DOHH2 (cell line): Measurements from ENCODE around the gene CCDC8.

Experiments
- H3F3A ChIP-seq: fragments of 200-600 bp; sonication (generic), shearing (Covaris generic); 2 replicates; pipeline ENCODE4 v1.6.0; 2016; ENCODE audit warnings: antibody characterized with exemption, mild to moderate bottlenecking; ENCODE audit not compliant: control insufficient read depth, insufficient read depth
- H3K27ac ChIP-seq: fragments of 200-600 bp; sonication (generic); 2 replicates; pipeline ENCODE4 v1.5.1; 2014; ENCODE audit warnings: low read depth, mild to moderate bottlenecking, low read length, moderate library complexity
- H3K27me3 ChIP-seq: fragments of 200-600 bp; sonication (generic); 2 replicates; pipeline ENCODE4 v1.6.1; 2014; ENCODE audit warnings: mild to moderate bottlenecking, low read length, mixed read lengths; ENCODE audit not compliant: control insufficient read depth
- H3K36me3 ChIP-seq: fragments of 200-600 bp; sonication (generic); 2 replicates; pipeline ENCODE4 v1.6.1; 2014; ENCODE audit warnings: mild to moderate bottlenecking, low read length, moderate library complexity, mixed read lengths; ENCODE audit not compliant: control insufficient read depth
- H3K4me1 ChIP-seq: fragments of 200-600 bp; sonication (generic); 2 replicates; pipeline ENCODE4 v1.6.1; 2014; ENCODE audit warnings: mild to moderate bottlenecking, low read length, mixed read lengths; ENCODE audit not compliant: control insufficient read depth
- H3K4me2 ChIP-seq: fragments of 200-600 bp; sonication (generic); 2 replicates; pipeline ENCODE4 v1.6.0; 2014; ENCODE audit warnings: mild to moderate bottlenecking, low read length, moderate library complexity
- H3K4me3 ChIP-seq: fragments of 200-600 bp; sonication (generic); 2 replicates; pipeline ENCODE4 v1.5.1; 2014; ENCODE audit warnings: mild to moderate bottlenecking, low read length, mixed read lengths
- H3K79me2 ChIP-seq: fragments of 200-600 bp; sonication (generic); 2 replicates; pipeline ENCODE4 v1.6.1; 2014; ENCODE audit warnings: mild to moderate bottlenecking, low read length, mixed read lengths; ENCODE audit not compliant: control insufficient read depth
- H3K9me2 ChIP-seq: fragments of 200-600 bp; sonication (generic); replicated peaks from 2 replicates; pipeline ENCODE4 v1.6.1; 2014; ENCODE audit warnings: mild to moderate bottlenecking, low read length, mixed read lengths; ENCODE audit not compliant: control insufficient read depth
- H3K9me3 ChIP-seq: fragments of 200-600 bp; sonication (generic); 2 replicates; pipeline ENCODE4 v1.6.1; 2014; ENCODE audit warnings: antibody characterized with exemption, low read length, mixed read lengths; ENCODE audit not compliant: control insufficient read depth, insufficient read depth
- H4K20me1 ChIP-seq: fragments of 200-600 bp; sonication (generic); 2 replicates; pipeline ENCODE4 v1.6.0; 2014; ENCODE audit warnings: low read depth, mild to moderate bottlenecking, antibody characterized with exemption, low read length, moderate library complexity; ENCODE audit not compliant: control insufficient read depth, insufficient read depth
- EZH2phosphoT487 ChIP-seq: fragments of 200-600 bp; sonication (generic); IDR thresholded peaks from 2 replicates; pipeline ENCODE4 v1.6.1; 2017; ENCODE audit warnings: borderline replicate concordance, mild to moderate bottlenecking, antibody characterized with exemption, low read length, moderate library complexity, mixed read lengths
- TF ChIP-seq, protein P1 (sequence below): fragments of 200-600 bp; sonication (generic); IDR thresholded peaks from one replicate; pipeline ENCODE4 v1.5.1; 2014; ENCODE audit warnings: antibody characterized with exemption, mild to moderate bottlenecking, low read depth, low read length; ENCODE audit not compliant: poor library complexity, severe bottlenecking

The CCDC8 gene

DNA sequence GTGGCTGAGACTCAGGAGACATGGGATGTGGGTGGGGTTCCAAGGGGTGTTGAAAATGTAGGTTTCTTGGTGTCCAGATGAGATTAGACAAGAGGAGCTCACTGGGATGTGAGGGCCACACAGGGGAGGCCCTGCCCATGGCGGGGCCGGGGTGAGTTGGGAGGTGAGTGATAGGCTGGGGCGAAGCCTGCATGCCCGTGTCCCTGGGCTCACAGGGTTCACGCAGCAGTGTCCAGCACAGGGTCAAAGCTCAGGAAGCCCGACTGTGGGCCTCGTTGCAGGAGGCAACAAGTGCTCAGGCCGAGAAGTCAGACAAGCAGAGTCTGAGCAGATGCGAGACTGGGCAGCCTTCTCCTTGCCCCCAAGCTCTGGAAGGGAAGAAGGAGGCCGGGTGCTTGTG is 27.2 kb downstream of the CCDC8 start:
- Histone ChIP-seq H3K4me3 (no peak overlapping the region), H3K36me3 (peaks cover 89% of the 10 kb centered on the region), H3K27me3 (no peaks in the 10 kb centered on the region), H3K27ac (no peak overlapping the region), H3K79me2 (peaks cover 9% of the 10 kb centered on the region), H3K4me2 (no peak overlapping the region), H3F3A (no peaks in the 10 kb centered on the region), H4K20me1 (peaks cover 2% of the 10 kb centered on the region; the same call in 1 of the 2 replicates), H3K9me2 (no peaks in the 10 kb centered on the region), H3K9me3 (no peaks in the 10 kb centered on the region), H3K4me1 (no peaks in the 10 kb centered on the region)
- TF ChIP-seq, protein P1, sequence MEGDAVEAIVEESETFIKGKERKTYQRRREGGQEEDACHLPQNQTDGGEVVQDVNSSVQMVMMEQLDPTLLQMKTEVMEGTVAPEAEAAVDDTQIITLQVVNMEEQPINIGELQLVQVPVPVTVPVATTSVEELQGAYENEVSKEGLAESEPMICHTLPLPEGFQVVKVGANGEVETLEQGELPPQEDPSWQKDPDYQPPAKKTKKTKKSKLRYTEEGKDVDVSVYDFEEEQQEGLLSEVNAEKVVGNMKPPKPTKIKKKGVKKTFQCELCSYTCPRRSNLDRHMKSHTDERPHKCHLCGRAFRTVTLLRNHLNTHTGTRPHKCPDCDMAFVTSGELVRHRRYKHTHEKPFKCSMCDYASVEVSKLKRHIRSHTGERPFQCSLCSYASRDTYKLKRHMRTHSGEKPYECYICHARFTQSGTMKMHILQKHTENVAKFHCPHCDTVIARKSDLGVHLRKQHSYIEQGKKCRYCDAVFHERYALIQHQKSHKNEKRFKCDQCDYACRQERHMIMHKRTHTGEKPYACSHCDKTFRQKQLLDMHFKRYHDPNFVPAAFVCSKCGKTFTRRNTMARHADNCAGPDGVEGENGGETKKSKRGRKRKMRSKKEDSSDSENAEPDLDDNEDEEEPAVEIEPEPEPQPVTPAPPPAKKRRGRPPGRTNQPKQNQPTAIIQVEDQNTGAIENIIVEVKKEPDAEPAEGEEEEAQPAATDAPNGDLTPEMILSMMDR, result no peak
- TF ChIP-seq EZH2phosphoT487, result no peak

DNA sequence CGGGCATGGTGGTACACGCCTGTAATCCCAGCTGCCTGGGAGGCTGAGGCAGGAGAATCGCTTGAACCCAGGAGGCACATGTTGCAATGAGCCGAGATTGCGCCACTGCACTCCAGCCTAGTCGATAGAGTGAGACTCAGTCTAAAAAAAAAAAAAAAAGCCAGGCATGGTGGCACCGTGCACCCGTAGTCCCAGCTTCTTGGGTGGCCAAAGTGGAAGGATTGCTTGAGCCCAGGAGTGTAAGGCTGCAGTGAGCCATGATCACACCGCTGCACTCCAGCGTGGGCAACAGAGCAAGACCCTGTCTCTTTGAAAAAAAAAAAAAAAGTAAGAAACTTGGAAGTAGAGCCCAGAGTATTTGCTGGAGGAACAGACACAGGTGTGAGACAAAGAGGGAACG is 27.7 kb downstream of the CCDC8 start:
- H3K4me1 ChIP-seq, result no peaks in the 10 kb centered on the region
- H3K4me2 ChIP-seq, result no peak overlapping the region
- H3K36me3 ChIP-seq, result peaks cover 89% of the 10 kb centered on the region
- no peaks in the 10 kb centered on the region for H3K9me2 ChIP-seq
- H3K79me2 ChIP-seq, result peaks cover 14% of the 10 kb centered on the region
- no peaks in the 10 kb centered on the region for H3K9me3 ChIP-seq
- H3K27ac ChIP-seq, result no peak overlapping the region
- no peaks in the 10 kb centered on the region for H3F3A ChIP-seq
- peaks cover 4% of the 10 kb centered on the region; the same call in 1 of the 2 replicates for H4K20me1 ChIP-seq
- no peak for TF ChIP-seq EZH2phosphoT487
- TF ChIP-seq, protein P1, result no peak
- no peaks in the 10 kb centered on the region for H3K27me3 ChIP-seq
- H3K4me3 ChIP-seq, result no peak overlapping the region

DNA sequence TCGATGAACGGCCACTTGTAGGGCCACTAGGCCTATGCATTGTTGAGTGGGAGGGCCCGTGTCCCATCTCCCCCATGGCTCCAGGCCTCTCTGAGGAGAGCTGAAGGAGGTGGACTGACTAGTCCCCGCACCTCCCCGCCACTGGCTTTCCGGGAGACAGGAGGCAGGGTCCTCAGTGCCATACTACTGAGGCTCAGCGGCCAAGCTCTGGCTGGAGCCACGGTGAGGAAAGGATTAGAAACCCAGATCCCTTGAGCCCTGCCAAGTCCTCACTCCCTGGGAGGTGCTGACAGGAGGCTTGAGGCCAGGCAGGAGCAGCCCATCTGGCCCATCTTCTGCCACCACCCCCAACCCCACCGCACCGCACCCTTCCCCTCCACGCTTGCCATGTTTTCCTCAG is 29.0 kb downstream of the CCDC8 start:
- peaks cover 88% of the 10 kb centered on the region for H3K36me3 ChIP-seq
- H3F3A ChIP-seq, result peaks cover 2% of the 10 kb centered on the region; the same call in 1 of the 2 replicates
- H3K4me1 ChIP-seq, result peaks cover 12% of the 10 kb centered on the region
- peaks cover 24% of the 10 kb centered on the region for H3K79me2 ChIP-seq
- H3K27me3 ChIP-seq, result no peaks in the 10 kb centered on the region
- no peak overlapping the region for H3K4me2 ChIP-seq
- H3K27ac ChIP-seq, result no peak overlapping the region
- peaks cover 9% of the 10 kb centered on the region; the same call in 1 of the 2 replicates for H4K20me1 ChIP-seq
- TF ChIP-seq, protein P1, result no peak
- TF ChIP-seq EZH2phosphoT487, result no peak
- H3K9me3 ChIP-seq, result no peaks in the 10 kb centered on the region
- H3K9me2 ChIP-seq, result no peaks in the 10 kb centered on the region
- no peak overlapping the region for H3K4me3 ChIP-seq

DNA sequence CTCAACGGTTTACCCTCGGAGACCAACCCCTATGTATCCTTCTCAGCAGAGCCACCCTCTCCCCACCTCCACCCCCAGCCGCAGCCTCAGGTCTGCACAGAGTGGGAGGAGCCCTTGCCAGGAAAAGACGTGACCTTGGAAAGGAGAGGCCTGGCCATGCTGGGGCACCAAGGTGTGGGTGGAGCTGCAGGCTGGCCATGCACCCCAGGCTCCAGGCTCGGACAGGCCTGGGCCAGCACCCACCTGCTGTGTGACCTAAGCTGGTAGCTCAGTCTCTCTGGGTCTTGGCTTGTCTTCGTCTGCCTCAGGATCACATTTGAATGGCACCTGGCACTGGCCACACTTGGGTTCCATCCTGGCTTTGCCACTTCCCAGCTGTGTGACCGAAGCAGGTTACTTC is 29.5 kb downstream of the CCDC8 start:
- Histone ChIP-seq H3K36me3 (peaks cover 92% of the 10 kb centered on the region), H3K9me3 (no peaks in the 10 kb centered on the region), H4K20me1 (peaks cover 9% of the 10 kb centered on the region; the same call in 1 of the 2 replicates)

More for the DNA sequence above, 29.5 kb downstream of the CCDC8 start:
- H3K4me3 ChIP-seq, result no peak overlapping the region
- H3K4me2 ChIP-seq, result no peak overlapping the region
- no peaks in the 10 kb centered on the region for H3K9me2 ChIP-seq
- H3F3A ChIP-seq, result peaks cover 2% of the 10 kb centered on the region; the same call in 1 of the 2 replicates
- H3K79me2 ChIP-seq, result peaks cover 30% of the 10 kb centered on the region
- no peaks in the 10 kb centered on the region for H3K27me3 ChIP-seq
- TF ChIP-seq EZH2phosphoT487, result no peak
- TF ChIP-seq, protein P1, result no peak
- no peak overlapping the region for H3K27ac ChIP-seq
- peaks cover 18% of the 10 kb centered on the region for H3K4me1 ChIP-seq
